Stimulated activated CD4-positive, alpha-beta T cell treated with anti-CD3 and anti-CD28 coated beads, Interleukin-12 subunit alpha, Interleukin-12 subunit beta, amount 100 ng/mL, for 48 hours (primary cell): Measurements from ENCODE around the gene RCAN1.

ENCODE experiments used
- DNase-seq, 3 donors: peaks; one replicate each; pipeline ENCODE4 v3.0.0-alpha.2; 2020; ENCODE audit warnings: low read depth in 2 of 3, low spot score in 1 of 3

Gene RCAN1

GRCh38 chr21:34544032-34544496 is 70.8 kb downstream of the RCAN1 start:
- peak; percentile 21 to 50 (median 37) for DNase-seq

- DNase-seq, result no peak
Observed at GRCh38 chr21:34543017-34543416, 71.9 kb downstream of the RCAN1 start.

- no peak for DNase-seq
Observed at GRCh38 chr21:34540206-34540605, 74.7 kb downstream of the RCAN1 start.

GRCh38 chr21:34537838-34538237 is 77.1 kb downstream of the RCAN1 start:
- DNase-seq, result no peak

GRCh38 chr21:34536820-34537219 is 78.1 kb downstream of the RCAN1 start:
- no peak for DNase-seq

GRCh38 chr21:34536311-34536710 is 78.6 kb downstream of the RCAN1 start:
- DNase-seq, result no peak

- DNase-seq, result no peak
Observed at GRCh38 chr21:34535886-34536285, 79.0 kb downstream of the RCAN1 start.

GRCh38 chr21:34534522-34534921 is 80.4 kb downstream of the RCAN1 start:
- no peak for DNase-seq

- no peak for DNase-seq
Observed at GRCh38 chr21:34533938-34534337, 81.0 kb downstream of the RCAN1 start.

GRCh38 chr21:34531399-34531798 is 83.5 kb downstream of the RCAN1 start:
- no peak for DNase-seq

- DNase-seq, result no peak
Observed at GRCh38 chr21:34530261-34530660, 84.7 kb downstream of the RCAN1 start.

GRCh38 chr21:34528131-34528561 is 86.8 kb downstream of the RCAN1 start:
- no peak for DNase-seq

- DNase-seq, result peak; percentile 39 to 42 (median 41)
Observed at GRCh38 chr21:34526618-34527290, 88.2 kb downstream of the RCAN1 start.

- no peak for DNase-seq
Observed at GRCh38 chr21:34526241-34526617, 88.7 kb downstream of the RCAN1 start.

GRCh38 chr21:34524646-34525601 is 90.0 kb downstream of the RCAN1 start:
- no peak for DNase-seq

- DNase-seq, result no peak
Observed at GRCh38 chr21:34523019-34523555, 91.8 kb downstream of the RCAN1 start.

- no peak for DNase-seq
Observed at GRCh38 chr21:34522284-34522683, 92.6 kb downstream of the RCAN1 start.

GRCh38 chr21:34521561-34521960 is 93.4 kb downstream of the RCAN1 start:
- no peak for DNase-seq

- DNase-seq, result no peak
Observed at GRCh38 chr21:34520764-34521508, 94.0 kb downstream of the RCAN1 start.

GRCh38 chr21:34520281-34520680 is 94.6 kb downstream of the RCAN1 start:
- no peak for DNase-seq

- no peak for DNase-seq
Observed at GRCh38 chr21:34519694-34520093, 95.2 kb downstream of the RCAN1 start.
